OCI-LY1 (cell line): Measurements from ENCODE around the gene MGAT3.

Experiments
- EZH2 ChIP-seq: fragments of 200-600 bp; sonication (generic), shearing (Covaris generic); IDR thresholded peaks from 2 replicates; pipeline ENCODE4 v1.8.0; 2017; ENCODE audit warnings: borderline replicate concordance, mixed run types, mild to moderate bottlenecking, antibody characterized with exemption, low read length, moderate library complexity, mixed read lengths
- TF ChIP-seq, protein P1 (sequence below): fragments of 200-600 bp; sonication (generic), shearing (Covaris generic); IDR thresholded peaks from 2 replicates; pipeline ENCODE4 v1.5.1; 2017; ENCODE audit warnings: mild to moderate bottlenecking, antibody characterized with exemption, low read length, moderate library complexity, mixed read lengths

DNA sequence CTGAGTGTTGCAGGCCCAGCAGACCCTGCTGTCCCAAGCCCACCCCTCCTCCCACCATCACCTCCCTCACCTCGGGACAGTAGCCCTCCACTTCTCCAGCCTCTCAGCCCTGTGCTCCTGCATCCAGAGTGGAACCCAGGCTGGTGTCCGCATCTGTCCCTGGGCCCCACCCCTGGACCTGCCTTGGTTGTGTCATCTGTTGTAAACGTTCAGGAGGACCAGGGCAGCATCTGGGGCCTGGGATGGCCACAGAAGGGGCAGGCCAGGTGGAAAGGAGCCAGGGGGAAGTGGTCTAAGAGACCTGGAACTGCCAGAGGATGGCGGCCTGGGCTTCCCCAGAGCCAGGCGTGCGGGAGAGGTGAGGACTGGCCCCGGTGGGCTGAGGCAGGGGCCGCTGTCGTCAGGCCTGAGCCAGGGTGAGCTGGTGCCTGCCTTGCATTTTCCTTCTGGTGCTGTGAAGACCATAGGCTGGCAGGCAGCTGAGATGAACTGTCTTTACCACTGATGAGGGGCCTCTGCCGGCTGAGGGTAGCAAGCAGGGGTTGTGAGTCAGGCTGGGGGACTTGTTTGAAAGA is 26.1 kb upstream of the MGAT3 start:
- TF ChIP-seq EZH2: no peak
- TF ChIP-seq, protein P1, sequence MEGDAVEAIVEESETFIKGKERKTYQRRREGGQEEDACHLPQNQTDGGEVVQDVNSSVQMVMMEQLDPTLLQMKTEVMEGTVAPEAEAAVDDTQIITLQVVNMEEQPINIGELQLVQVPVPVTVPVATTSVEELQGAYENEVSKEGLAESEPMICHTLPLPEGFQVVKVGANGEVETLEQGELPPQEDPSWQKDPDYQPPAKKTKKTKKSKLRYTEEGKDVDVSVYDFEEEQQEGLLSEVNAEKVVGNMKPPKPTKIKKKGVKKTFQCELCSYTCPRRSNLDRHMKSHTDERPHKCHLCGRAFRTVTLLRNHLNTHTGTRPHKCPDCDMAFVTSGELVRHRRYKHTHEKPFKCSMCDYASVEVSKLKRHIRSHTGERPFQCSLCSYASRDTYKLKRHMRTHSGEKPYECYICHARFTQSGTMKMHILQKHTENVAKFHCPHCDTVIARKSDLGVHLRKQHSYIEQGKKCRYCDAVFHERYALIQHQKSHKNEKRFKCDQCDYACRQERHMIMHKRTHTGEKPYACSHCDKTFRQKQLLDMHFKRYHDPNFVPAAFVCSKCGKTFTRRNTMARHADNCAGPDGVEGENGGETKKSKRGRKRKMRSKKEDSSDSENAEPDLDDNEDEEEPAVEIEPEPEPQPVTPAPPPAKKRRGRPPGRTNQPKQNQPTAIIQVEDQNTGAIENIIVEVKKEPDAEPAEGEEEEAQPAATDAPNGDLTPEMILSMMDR: no peak
